Measurements from ENCODE around the gene DNAH7.

DNA sequence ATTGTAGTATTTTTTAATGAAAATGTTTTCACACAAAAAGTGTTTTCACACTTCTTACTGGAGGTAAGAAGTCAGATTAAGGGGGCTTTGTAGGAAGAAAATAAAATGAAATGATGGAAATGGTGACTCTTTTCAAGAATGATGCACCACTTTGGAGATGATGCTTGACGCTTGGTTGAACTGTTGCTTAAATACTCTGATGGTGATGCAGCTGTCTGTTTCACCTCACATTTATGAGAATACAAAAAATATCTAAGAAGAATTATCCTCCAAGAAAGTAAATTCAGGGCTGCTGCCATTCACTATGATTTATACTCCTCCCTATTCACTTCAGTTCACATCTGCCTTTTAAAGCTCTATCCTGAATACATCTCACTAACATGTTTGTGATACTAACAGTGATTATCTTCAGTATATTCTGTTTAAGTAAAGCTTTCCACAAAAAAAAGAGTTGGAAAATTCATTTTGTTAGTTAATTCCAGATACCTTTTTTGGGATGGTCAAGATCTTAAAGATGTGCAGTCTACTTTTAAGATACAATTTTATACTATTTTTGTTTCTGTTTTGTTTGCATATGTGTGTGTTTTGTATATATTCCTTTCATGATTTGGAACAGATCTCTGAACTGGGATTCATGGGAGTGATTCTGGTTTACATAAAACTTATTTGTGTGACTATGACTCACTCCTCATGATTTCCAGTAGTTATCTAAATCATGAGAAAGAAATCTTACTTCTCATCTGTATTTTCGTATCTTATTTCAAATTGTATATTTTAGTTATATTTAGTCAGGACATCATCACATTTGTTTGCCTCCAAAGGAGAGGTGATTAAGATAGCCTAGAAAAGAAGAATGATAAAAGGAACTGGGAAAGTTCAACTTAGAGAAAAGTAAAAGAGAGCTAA, 358.5 kb downstream of the DNAH7 start:
- TF ChIP-seq CTCF (IDR thresholded peaks at IDR 0.05; ENCODE audit: insufficient read depth, low read depth, low read length) (no peak), EZH2 (IDR thresholded peaks at IDR 0.05; ENCODE audit: insufficient read depth, low read length) (no peak)
